ENCODE data around the gene LRRC3B.
A peak's percentile ranks its signal among the peaks of the same experiment; 100 is the strongest.

The LRRC3B gene

GRCh38 chr3:26634601-26635000 lies 12.0 kb downstream of the LRRC3B start:
- no peak for DNase-seq

- DNase-seq, result no peak
Observed at GRCh38 chr3:26636096-26636727, 13.6 kb downstream of the LRRC3B start.

- DNase-seq, result no peak
Observed at GRCh38 chr3:26637698-26638097, 15.1 kb downstream of the LRRC3B start.

GRCh38 chr3:26638113-26638512 lies 15.5 kb downstream of the LRRC3B start:
- DNase-seq, result no peak

- DNase-seq, result no peak
Observed at GRCh38 chr3:26639339-26639738, 16.8 kb downstream of the LRRC3B start.

GRCh38 chr3:26647078-26647477 lies 24.5 kb downstream of the LRRC3B start:
- DNase-seq, result no peak

GRCh38 chr3:26648461-26648860 lies 25.9 kb downstream of the LRRC3B start:
- DNase-seq, result no peak

GRCh38 chr3:26652164-26652563 lies 29.6 kb downstream of the LRRC3B start:
- DNase-seq, result no peak

- DNase-seq, result no peak
Observed at GRCh38 chr3:26653811-26654425, 31.3 kb downstream of the LRRC3B start.

- DNase-seq, result no peak
Observed at GRCh38 chr3:26655231-26655630, 32.7 kb downstream of the LRRC3B start.

GRCh38 chr3:26657348-26657976 lies 34.9 kb downstream of the LRRC3B start:
- no peak for DNase-seq

- no peak for DNase-seq
Observed at GRCh38 chr3:26668171-26668570, 45.6 kb downstream of the LRRC3B start.

GRCh38 chr3:26668696-26669095 lies 46.1 kb downstream of the LRRC3B start:
- no peak for DNase-seq

GRCh38 chr3:26675336-26675735 lies 52.8 kb downstream of the LRRC3B start:
- no peak for DNase-seq

GRCh38 chr3:26681632-26682031 lies 59.1 kb downstream of the LRRC3B start:
- no peak for DNase-seq

- no peak for DNase-seq
Observed at GRCh38 chr3:26682406-26682805, 59.8 kb downstream of the LRRC3B start.

- DNase-seq, result no peak
Observed at GRCh38 chr3:26683902-26684301, 61.3 kb downstream of the LRRC3B start.

GRCh38 chr3:26687466-26687865 lies 64.9 kb downstream of the LRRC3B start:
- no peak for DNase-seq

GRCh38 chr3:26699553-26699952 lies 77.0 kb downstream of the LRRC3B start:
- DNase-seq, result no peak

- DNase-seq, result no peak
Observed at GRCh38 chr3:26703519-26703918, 80.9 kb downstream of the LRRC3B start.

- no peak for DNase-seq
Observed at GRCh38 chr3:26704736-26705135, 82.2 kb downstream of the LRRC3B start.

- no peak for DNase-seq
Observed at GRCh38 chr3:26708501-26708900, 85.9 kb downstream of the LRRC3B start.

GRCh38 chr3:26712211-26713026 lies 89.8 kb downstream of the LRRC3B start:
- peak; percentile 27 for DNase-seq

GRCh38 chr3:26713091-26713490 lies 90.5 kb downstream of the LRRC3B start:
- no peak for DNase-seq
